OCI-LY7 (cell line): ENCODE measurements around the gene MS4A15. TPM values are rescaled to one million over a fixed set of nuclear protein-coding genes. Genes with fewer than 3 reads are reported as not detected.

ENCODE experiments used
- BruUV-seq: library from RNA; stranded (reverse); fragments of 400-500 nt; replicated peaks from 2 replicates; lab custom pipeline; 2021; lab: Mats Ljungman, UMichigan
- CTCF ChIA-PET: fragments of 300-600 bp; sonication (Branson Sonifier 250); formaldehyde crosslinking; loops from one replicate; lab custom pipeline; 2022; ENCODE audit warnings: antibody characterized with exemption; ENCODE audit not compliant: unreplicated experiment; lab: Charles Lee
- POLR2A ChIA-PET: fragments of 300-600 bp; sonication (Branson Sonifier 250); formaldehyde crosslinking; loops from one replicate; lab custom pipeline; 2022; ENCODE audit warnings: antibody characterized with exemption; lab: Charles Lee
- DNase-seq: peaks from one replicate; pipeline ENCODE4 v3.0.0-alpha.2; 2015; ENCODE audit warnings: low spot score
- H2AFZ ChIP-seq: fragments of 200-600 bp; sonication (generic), shearing (Covaris generic); 2 replicates; pipeline ENCODE4 v1.6.1; 2014; ENCODE audit warnings: mild to moderate bottlenecking, antibody characterized with exemption, low read length, moderate library complexity
- H3K27ac ChIP-seq: fragments of 200-600 bp; sonication (generic); 2 replicates; pipeline ENCODE4 v1.5.1; 2014; ENCODE audit warnings: mixed run types, low read depth, mild to moderate bottlenecking, moderate library complexity, low read length, inconsistent platforms; ENCODE audit not compliant: poor library complexity, severe bottlenecking
- H3K36me3 ChIP-seq: fragments of 200-600 bp; sonication (generic); 2 replicates; pipeline ENCODE4 v1.6.1; 2014; ENCODE audit warnings: mild to moderate bottlenecking, antibody characterized with exemption, low read length, moderate library complexity, mixed read lengths; ENCODE audit not compliant: insufficient read depth
- H3K4me1 ChIP-seq: fragments of 200-600 bp; sonication (generic); 2 replicates; pipeline ENCODE4 v1.5.1; 2014; ENCODE audit warnings: mild to moderate bottlenecking, low read length; ENCODE audit not compliant: insufficient read depth, poor library complexity, severe bottlenecking
- H3K4me2 ChIP-seq: fragments of 200-600 bp; sonication (generic); 2 replicates; pipeline ENCODE4 v1.6.1; 2014; ENCODE audit warnings: mild to moderate bottlenecking, low read length
- H3K4me3 ChIP-seq: fragments of 200-600 bp; sonication (generic); 2 replicates; pipeline ENCODE4 v1.5.1; 2014; ENCODE audit warnings: mild to moderate bottlenecking, low read depth, low read length; ENCODE audit not compliant: poor library complexity, severe bottlenecking
- H3K79me2 ChIP-seq: fragments of 200-600 bp; sonication (generic); 2 replicates; pipeline ENCODE4 v1.6.1; 2016; ENCODE audit warnings: low read depth, mild to moderate bottlenecking, low read length, moderate library complexity, mixed read lengths; ENCODE audit not compliant: insufficient read depth
- H3K9me2 ChIP-seq: fragments of 200-600 bp; sonication (generic); 2 replicates; pipeline ENCODE4 v1.6.1; 2016; ENCODE audit warnings: mild to moderate bottlenecking, low read length, mixed read lengths; ENCODE audit not compliant: insufficient read depth
- H3K9me3 ChIP-seq: fragments of 200-600 bp; sonication (generic); 2 replicates; pipeline ENCODE4 v1.6.1; 2014; ENCODE audit warnings: mild to moderate bottlenecking, mixed run types, low read length, mixed read lengths
- H4K20me1 ChIP-seq: fragments of 200-600 bp; sonication (generic); 2 replicates; pipeline ENCODE4 v1.6.1; 2014; ENCODE audit warnings: mild to moderate bottlenecking, antibody characterized with exemption, low read length, moderate library complexity, mixed read lengths; ENCODE audit not compliant: insufficient read depth
- EZH2phosphoT487 ChIP-seq: fragments of 200-600 bp; sonication (generic); IDR thresholded peaks from 2 replicates; pipeline ENCODE4 v1.6.1; 2018; ENCODE audit warnings: low read depth, borderline replicate concordance, mild to moderate bottlenecking, mixed run types, antibody characterized with exemption, low read length, moderate library complexity, mixed read lengths
- intact Hi-C: fragments of 100-400 bp; cut with micrococcal nuclease; formaldehyde crosslinking; loops from one replicate; pipeline ENCODE4 v1.10.0; 2022; ENCODE audit not compliant: unreplicated experiment
- total RNA-seq, 2 experiments: library from RNA; depleted of rRNA in 1 of 2; stranded (reverse); fragments of >200 nt in 1 of 2; shearing (Covaris generic) in 1 of 2; gene quantifications; 2 replicates each; pipeline ENCODE4 v1.2.3, GENCODE V29; 2014 to 2022
- TF ChIP-seq, protein P1 (sequence below): fragments of 200-600 bp; sonication (generic); conservative IDR thresholded peaks from 2 replicates; pipeline ENCODE4 v1.5.1; 2014; ENCODE audit warnings: mild to moderate bottlenecking, antibody characterized with exemption, low read length, moderate library complexity, mixed read lengths

MS4A15 gene
- total RNA-seq, 2 experiments from 2014 or later, result not detected

DNA sequence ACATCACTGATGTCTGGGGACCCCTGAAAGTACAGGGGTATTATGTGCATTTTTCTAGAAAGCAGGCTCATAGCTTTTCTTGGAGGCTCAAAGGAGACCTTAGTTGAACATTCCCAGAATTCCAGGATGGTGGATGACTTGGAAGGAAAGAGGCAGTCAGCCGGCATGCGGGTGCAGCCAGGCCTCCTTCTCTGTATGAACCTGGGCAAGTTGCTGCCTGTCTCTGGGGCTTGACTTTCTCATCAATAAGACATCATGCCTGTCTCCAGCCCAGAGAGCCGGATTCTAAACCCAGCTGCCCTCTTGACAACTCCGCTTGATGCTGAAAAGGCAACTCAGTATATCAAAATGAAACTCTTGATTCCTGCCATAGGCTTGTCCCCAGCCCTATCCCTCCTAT, 12.6 kb downstream of the MS4A15 start:
- Histone ChIP-seq H3K9me2 (no peaks in the 10 kb centered on the region), H3K4me2 (no peak overlapping the region), H4K20me1 (no peaks in the 10 kb centered on the region), H3K4me3 (no peak overlapping the region), H3K9me3 (no peaks in the 10 kb centered on the region), H2AFZ (no peak overlapping the region), H3K36me3 (no peaks in the 10 kb centered on the region), H3K4me1 (no peaks in the 10 kb centered on the region), H3K79me2 (no peaks in the 10 kb centered on the region), H3K27ac (no peak overlapping the region)
- TF ChIP-seq, protein P1, sequence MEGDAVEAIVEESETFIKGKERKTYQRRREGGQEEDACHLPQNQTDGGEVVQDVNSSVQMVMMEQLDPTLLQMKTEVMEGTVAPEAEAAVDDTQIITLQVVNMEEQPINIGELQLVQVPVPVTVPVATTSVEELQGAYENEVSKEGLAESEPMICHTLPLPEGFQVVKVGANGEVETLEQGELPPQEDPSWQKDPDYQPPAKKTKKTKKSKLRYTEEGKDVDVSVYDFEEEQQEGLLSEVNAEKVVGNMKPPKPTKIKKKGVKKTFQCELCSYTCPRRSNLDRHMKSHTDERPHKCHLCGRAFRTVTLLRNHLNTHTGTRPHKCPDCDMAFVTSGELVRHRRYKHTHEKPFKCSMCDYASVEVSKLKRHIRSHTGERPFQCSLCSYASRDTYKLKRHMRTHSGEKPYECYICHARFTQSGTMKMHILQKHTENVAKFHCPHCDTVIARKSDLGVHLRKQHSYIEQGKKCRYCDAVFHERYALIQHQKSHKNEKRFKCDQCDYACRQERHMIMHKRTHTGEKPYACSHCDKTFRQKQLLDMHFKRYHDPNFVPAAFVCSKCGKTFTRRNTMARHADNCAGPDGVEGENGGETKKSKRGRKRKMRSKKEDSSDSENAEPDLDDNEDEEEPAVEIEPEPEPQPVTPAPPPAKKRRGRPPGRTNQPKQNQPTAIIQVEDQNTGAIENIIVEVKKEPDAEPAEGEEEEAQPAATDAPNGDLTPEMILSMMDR, result no peak
- no peak for TF ChIP-seq EZH2phosphoT487
- DNase-seq, result no peak
- no TSS peak for BruUV-seq
- intact Hi-C loops, result no loop called here
- ChIA-PET CTCF (no interaction called here), POLR2A (interaction anchor here (1.7 kb wide), 1 partner anchor 10 kb away, joined by 3 read pairs; no protein-coding TSS in a partner anchor)

DNA sequence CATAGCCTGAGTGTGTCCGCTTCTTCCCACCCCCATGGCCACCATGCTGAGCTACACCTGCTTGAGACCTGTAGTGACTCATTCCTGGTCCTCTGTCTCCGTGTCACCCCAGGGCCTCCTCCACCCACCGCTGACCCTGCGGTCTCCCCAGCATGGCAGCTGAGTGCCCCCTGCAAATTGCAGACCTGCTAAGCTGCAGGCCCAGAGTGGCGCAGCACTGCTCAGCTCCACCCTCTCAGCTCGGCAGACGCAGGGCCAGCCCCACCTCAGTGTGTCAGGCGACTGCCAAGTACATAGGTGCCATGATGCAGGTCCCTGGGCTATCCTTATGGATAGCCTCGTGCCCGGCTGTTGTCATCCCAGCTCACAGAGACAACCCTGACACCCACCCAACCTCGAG, 13.1 kb downstream of the MS4A15 start:
- no peak for DNase-seq
- Histone ChIP-seq H3K4me1 (no peaks in the 10 kb centered on the region), H2AFZ (no peak overlapping the region), H3K79me2 (no peaks in the 10 kb centered on the region), H3K4me3 (no peak overlapping the region), H4K20me1 (no peaks in the 10 kb centered on the region), H3K27ac (no peak overlapping the region), H3K9me3 (no peaks in the 10 kb centered on the region), H3K36me3 (no peaks in the 10 kb centered on the region), H3K9me2 (no peaks in the 10 kb centered on the region), H3K4me2 (no peak overlapping the region)
- TF ChIP-seq, protein P1, result no peak
- TF ChIP-seq EZH2phosphoT487, result no peak
- ChIA-PET CTCF (no interaction called here), POLR2A (interaction anchor here (1.7 kb wide), 1 partner anchor 10 kb away, joined by 3 read pairs; no protein-coding TSS in a partner anchor)
- no TSS peak for BruUV-seq
- intact Hi-C loops, result no loop called here

DNA sequence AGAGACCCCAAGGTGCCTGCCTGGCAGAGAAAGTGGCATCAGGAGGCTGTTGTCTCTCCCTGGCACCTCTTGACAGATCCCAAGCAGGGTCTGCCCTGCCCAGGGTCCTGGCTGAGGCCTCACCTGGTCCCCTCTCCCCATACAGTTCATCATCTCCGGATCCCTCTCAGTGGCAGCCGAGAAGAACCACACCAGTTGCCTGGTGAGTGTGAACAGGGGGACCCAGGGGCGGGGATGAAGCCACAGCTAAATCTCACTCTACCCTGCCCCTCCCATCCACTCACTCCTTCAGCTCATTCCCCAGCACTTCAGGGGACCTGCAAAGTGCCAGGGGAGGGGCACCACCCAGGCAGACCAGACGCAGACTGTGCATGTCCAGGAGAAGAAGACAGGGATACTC, 14.5 kb downstream of the MS4A15 start:
- no peaks in the 10 kb centered on the region for H3K36me3 ChIP-seq
- no peaks in the 10 kb centered on the region for H3K9me2 ChIP-seq
- no peak overlapping the region for H3K4me3 ChIP-seq
- H4K20me1 ChIP-seq, result no peaks in the 10 kb centered on the region
- H3K4me2 ChIP-seq, result no peak overlapping the region
- no peak for DNase-seq
- H3K27ac ChIP-seq, result no peak overlapping the region
- TF ChIP-seq, protein P1, result no peak
- no peak for TF ChIP-seq EZH2phosphoT487
- no peaks in the 10 kb centered on the region for H3K9me3 ChIP-seq
- POLR2A ChIA-PET, result interaction anchor here (0.6 kb wide), 1 partner anchor 575 kb away, joined by 3 read pairs; no protein-coding TSS in a partner anchor
- H3K4me1 ChIP-seq, result no peaks in the 10 kb centered on the region
- BruUV-seq, result no TSS peak
- CTCF ChIA-PET, result interaction anchor here (0.8 kb wide), 1 partner anchor 8 kb away, joined by 3 read pairs; no protein-coding TSS in a partner anchor
- no peaks in the 10 kb centered on the region for H3K79me2 ChIP-seq
- intact Hi-C loops, result no loop called here
- no peak overlapping the region for H2AFZ ChIP-seq
